Heart left ventricle (tissue), 16 donors: ENCODE measurements around the gene KCNA2. TPM values are rescaled to one million over a fixed set of nuclear protein-coding genes. Genes with fewer than 3 reads are reported as not detected.

Source experiments
- ATAC-seq, 4 donors: fragments of 200-7000 bp; cut with Tn5 transposase; one replicate each; pipeline ENCODE4 v1.9.1; 2020 to 2022; ENCODE audit warnings: moderate library complexity in 4 of 4, mild to moderate bottlenecking in 3 of 4, moderate number of reproducible peaks in 1 of 4
- DNase-seq, 5 donors: peaks; one replicate each; pipeline ENCODE4 v3.0.0-alpha.2; 2020
- H3K27ac ChIP-seq, 12 donors: fragments of 200-600 bp; sonication (generic) in 4 of 12; one replicate each; pipeline versions ENCODE4 v1.5.0 to v1.8.0; 2016 to 2022; ENCODE audit warnings: mild to moderate bottlenecking in 2 of 12
- H3K27me3 ChIP-seq, 9 donors: fragments of 200-600 bp; sonication (generic) in 2 of 9; one replicate each; pipeline versions ENCODE4 v1.5.1 to v1.8.0; 2016 to 2022; ENCODE audit warnings: mild to moderate bottlenecking in 3 of 9
- H3K36me3 ChIP-seq, 9 donors: fragments of 200-600 bp; sonication (generic) in 2 of 9; one replicate each; pipeline versions ENCODE4 v1.5.0 to v1.8.0; 2018 to 2022; ENCODE audit warnings: mild to moderate bottlenecking in 2 of 9
- H3K4me1 ChIP-seq, 12 donors: fragments of 200-600 bp; sonication (generic) in 4 of 12; one replicate each; pipeline versions ENCODE4 v1.5.0 to v1.8.0; 2016 to 2022; ENCODE audit warnings: mild to moderate bottlenecking in 3 of 12
- H3K4me3 ChIP-seq, 12 donors: fragments of 200-600 bp; sonication (generic) in 4 of 12; one replicate each; pipeline versions ENCODE4 v1.5.0 to v1.8.0; 2017 to 2022; ENCODE audit warnings: mild to moderate bottlenecking in 9 of 12, moderate library complexity in 4 of 12
- H3K9me3 ChIP-seq, 12 donors: fragments of 200-600 bp; sonication (generic) in 4 of 12; one replicate each; pipeline versions ENCODE4 v1.5.0 to v1.8.0; 2016 to 2022; ENCODE audit warnings: mild to moderate bottlenecking in 1 of 12
- POLR2A ChIP-seq, 2 donors: fragments of 450-650 bp; IDR thresholded peaks; one replicate each; pipeline ENCODE4 v1.6.1; 2017; ENCODE audit warnings: antibody characterized with exemption in 2 of 2, mild to moderate bottlenecking in 2 of 2, moderate library complexity in 2 of 2
- WGBS, 4 donors: extraction: QIAGEN DNeasy Blood & Tissue Kit in 2 of 4; methylation state at CpG; one replicate each; pipeline versions ENCODE4 v1.1.5 to v1.1.7; 2013 to 2018; 5-methylcytosine and 5-hydroxymethylcytosine counted together
- intact Hi-C, 10 donors: fragments of 100-400 bp; cut with DNase I; formaldehyde crosslinking; loops; one replicate each; pipeline versions ENCODE4 v1.11.1 to v1.14.2; 2022
- polyA plus RNA-seq, 2 donors: library from polyadenylated mRNA; stranded (reverse); fragments of 200-250 nt; gene quantifications; one replicate each; pipeline ENCODE4 v1.2.3, GENCODE V29; 2013
- total RNA-seq, 9 donors: library from RNA; depleted of rRNA in 2 of 9; stranded (reverse); fragments of >200 nt in 2 of 9; fragmentation: NEBNext Ultra II Directional in 3 of 9; extraction: Animal tissue kit (Norgen Biotek cat#: 25700) in 3 of 9; gene quantifications; one replicate each; pipeline versions ENCODE4 v1.1.0 to v1.2.4, GENCODE V29; 2016 to 2023
- TF ChIP-seq, protein P1 (sequence below), 12 donors: fragments of 200-600 bp; sonication (generic) in 4 of 12; IDR thresholded peaks; one replicate each; pipeline versions ENCODE4 v1.5.0 to v1.8.0; 2018 to 2022; ENCODE audit warnings: antibody characterized with exemption in 12 of 12, mild to moderate bottlenecking in 5 of 12
- donor health status: ischemic (EF 13 %, LVEDD 7.1; RV severe dilation, severe dysfunction).
- donor health status: healthy with polysubstance abuse.
- donor health status: DM: no; HTN: yes; CAD: no.
- donor health status: DM: no; HTN: no; CAD: no.
- donor health status: ischemic (EF 25% LVEDD 6.9; RV normal size, moderate dysfunction).
- donor health status: ischemic (EF 25% LVEDD 5.7; RV mildly dilated, moderate dysfunction).
- donor health status: healthy.
- donor health status: DM: yes; HTN: yes; CAD: no.
- donor health status: ischemic (EF 35%, LVEDD 5.7; RV mildly dilated, moderate dysfunction).
- donor health status: nonischemic (EF 11% LVEDD 7.7; RV severe dilation, severe dysfunction).
- donor health status: DM: yes; HTN: yes; CAD: no.
- donor health status: PGD.
- donor health status: ischemic (EF 29% LVEDD 5.4; RV normal size, mild dysfunction).
- donor health status: nonischemic (EF 23%, LVEDD 6.1; RV moderate dilation, normal function).

The KCNA2 gene
- total and polyA plus RNA-seq, 11 donors, result 0.08 to 1.6 (median 0.78) TPM

DNA sequence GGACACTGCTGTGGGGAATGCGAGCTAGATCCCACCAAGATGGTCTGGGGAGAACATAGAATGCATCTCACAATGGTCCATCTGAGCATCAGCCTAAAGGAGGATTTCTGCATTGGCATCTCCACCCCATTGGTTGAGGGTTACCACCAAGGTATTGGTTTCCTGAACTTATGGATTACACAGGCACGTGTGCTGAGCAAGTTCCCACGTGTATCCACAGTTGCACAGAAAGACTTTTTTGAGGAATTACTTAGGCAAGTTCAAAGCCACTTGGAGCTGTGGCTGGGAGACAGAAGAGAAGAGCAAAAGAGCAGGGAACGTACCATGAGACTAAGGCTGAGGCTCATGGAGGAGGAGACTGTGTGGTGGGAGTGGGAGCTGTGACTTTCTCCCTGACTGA lies 43.1 kb downstream of the KCNA2 start:
- Histone ChIP-seq H3K9me3 (no peaks in the 10 kb centered on the region), H3K4me3 (no peak overlapping the region), H3K27me3 (peaks cover 0 to 13% (median 2%) of the 10 kb centered on the region in 9 donors), H3K4me1 (no peaks in the 10 kb centered on the region), H3K27ac (no peak overlapping the region), H3K36me3 (no peaks in the 10 kb centered on the region)
- ATAC-seq (no peak), DNase-seq (no peak)
- no peak for TF ChIP-seq POLR2A (IDR thresholded peaks at IDR 0.05)
- TF ChIP-seq, protein P1, sequence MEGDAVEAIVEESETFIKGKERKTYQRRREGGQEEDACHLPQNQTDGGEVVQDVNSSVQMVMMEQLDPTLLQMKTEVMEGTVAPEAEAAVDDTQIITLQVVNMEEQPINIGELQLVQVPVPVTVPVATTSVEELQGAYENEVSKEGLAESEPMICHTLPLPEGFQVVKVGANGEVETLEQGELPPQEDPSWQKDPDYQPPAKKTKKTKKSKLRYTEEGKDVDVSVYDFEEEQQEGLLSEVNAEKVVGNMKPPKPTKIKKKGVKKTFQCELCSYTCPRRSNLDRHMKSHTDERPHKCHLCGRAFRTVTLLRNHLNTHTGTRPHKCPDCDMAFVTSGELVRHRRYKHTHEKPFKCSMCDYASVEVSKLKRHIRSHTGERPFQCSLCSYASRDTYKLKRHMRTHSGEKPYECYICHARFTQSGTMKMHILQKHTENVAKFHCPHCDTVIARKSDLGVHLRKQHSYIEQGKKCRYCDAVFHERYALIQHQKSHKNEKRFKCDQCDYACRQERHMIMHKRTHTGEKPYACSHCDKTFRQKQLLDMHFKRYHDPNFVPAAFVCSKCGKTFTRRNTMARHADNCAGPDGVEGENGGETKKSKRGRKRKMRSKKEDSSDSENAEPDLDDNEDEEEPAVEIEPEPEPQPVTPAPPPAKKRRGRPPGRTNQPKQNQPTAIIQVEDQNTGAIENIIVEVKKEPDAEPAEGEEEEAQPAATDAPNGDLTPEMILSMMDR (IDR thresholded peaks at IDR 0.05), result no peak
- 74 to 89% (median 83%) methylated on average over 4 of the region's 4 CpGs for WGBS, 4 donors
- intact Hi-C loops, result loop anchor here in 1 of 10 donors (5.0 kb wide), 1 partner anchor 34 kb away; no protein-coding TSS in a partner anchor

DNA sequence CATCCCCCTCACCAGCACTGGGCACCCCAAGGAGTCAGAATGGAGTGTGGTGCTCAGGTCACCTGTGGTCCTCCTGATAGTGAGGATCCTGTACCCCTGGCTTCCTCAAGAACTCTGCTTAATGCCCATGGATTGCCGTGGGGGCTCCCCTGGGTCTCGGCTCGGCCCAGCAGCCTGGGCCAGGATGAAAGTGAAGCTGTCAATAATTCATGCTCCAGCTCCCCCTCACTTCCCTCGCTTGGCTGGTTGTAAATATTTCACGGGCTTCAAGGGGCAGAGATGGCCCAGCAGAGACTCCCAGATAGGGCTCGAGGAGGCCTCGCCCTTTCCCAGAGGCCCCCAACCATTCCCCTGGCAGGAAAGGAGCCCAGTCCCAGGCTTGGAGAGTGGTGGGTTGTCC lies 44.6 kb downstream of the KCNA2 start:
- Histone ChIP-seq H3K36me3 (no peaks in the 10 kb centered on the region), H3K9me3 (no peaks in the 10 kb centered on the region), H3K4me1 (peaks cover 0 to 3% (median 0%) of the 10 kb centered on the region in 12 donors), H3K27ac (no peak overlapping the region), H3K27me3 (peaks cover 0 to 13% (median 2%) of the 10 kb centered on the region in 9 donors), H3K4me3 (no peak overlapping the region)
- WGBS, 4 donors, result 70 to 84% (median 79%) methylated on average over 5 to 7 of the region's 7 CpGs
- ATAC-seq (no peak), DNase-seq (no peak)
- intact Hi-C loops, result loop anchor here in 1 of 10 donors (5.0 kb wide), 1 partner anchor 36 kb away; no protein-coding TSS in a partner anchor
- TF ChIP-seq, protein P1 (IDR thresholded peaks at IDR 0.05), result no peak
- TF ChIP-seq POLR2A (IDR thresholded peaks at IDR 0.05), result no peak

DNA sequence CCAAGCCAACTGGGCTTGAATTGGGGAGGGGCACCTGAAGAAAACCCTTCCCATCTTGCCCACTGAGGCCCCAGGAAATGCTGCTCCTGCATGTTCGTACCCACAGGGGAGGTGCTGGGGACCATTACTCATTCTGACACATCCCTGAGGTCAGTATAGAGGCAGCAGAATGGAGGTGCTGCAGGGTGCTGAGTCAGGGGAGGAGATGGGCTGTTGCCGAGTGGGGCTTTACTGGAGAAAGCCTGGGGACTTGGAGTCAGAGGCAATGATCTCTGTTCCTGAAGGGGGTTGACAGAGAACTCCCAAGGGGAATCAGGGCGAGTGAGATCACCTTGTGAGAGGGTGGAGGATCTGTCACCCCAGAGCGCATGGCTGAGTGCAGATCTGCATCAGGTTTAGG lies 47.0 kb downstream of the KCNA2 start:
- peaks cover 0 to 28% (median 8%) of the 10 kb centered on the region in 9 donors for H3K27me3 ChIP-seq
- peaks cover 0 to 22% (median 13%) of the 10 kb centered on the region in 12 donors for H3K4me1 ChIP-seq
- intact Hi-C loops, result loop anchor here in 5 of 10 donors (5.0 to 10.0 kb wide), 4 partner anchors 48 to 226 kb away; partner anchors contain the start of gene KCNA2 (in 1 of the 5)
- ATAC-seq (no peak), DNase-seq (no peak)
- H3K9me3 ChIP-seq, result no peaks in the 10 kb centered on the region
- no peak overlapping the region for H3K27ac ChIP-seq
- no peak overlapping the region for H3K4me3 ChIP-seq
- TF ChIP-seq, protein P1 (IDR thresholded peaks at IDR 0.05), result no peak
- no peak for TF ChIP-seq POLR2A (IDR thresholded peaks at IDR 0.05)
- no peaks in the 10 kb centered on the region for H3K36me3 ChIP-seq
- 53 to 67% (median 62%) methylated on average over 4 of the region's 4 CpGs for WGBS, 4 donors

DNA sequence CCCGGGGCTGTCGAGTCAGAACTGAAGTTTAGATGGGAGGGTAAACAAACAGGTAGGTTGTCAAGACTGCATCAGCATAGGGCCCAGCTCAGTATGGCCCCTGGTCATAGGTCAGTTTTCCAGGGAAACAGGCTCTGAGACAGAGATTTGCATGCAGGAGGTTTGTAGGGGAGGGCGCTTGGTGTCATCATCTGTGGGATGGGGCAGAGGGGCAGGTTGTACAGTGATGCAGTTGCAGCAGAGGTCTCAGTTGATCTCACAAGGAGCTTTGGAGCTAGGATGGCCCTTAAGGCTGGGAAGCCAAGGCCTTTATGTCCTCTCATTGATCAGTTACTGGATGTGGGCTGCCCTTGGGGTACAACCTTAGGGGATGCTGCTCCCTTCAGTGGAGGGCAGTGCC lies 48.7 kb downstream of the KCNA2 start:
- H3K27ac ChIP-seq, result no peak overlapping the region
- no peak for TF ChIP-seq POLR2A (IDR thresholded peaks at IDR 0.05)
- TF ChIP-seq, protein P1 (IDR thresholded peaks at IDR 0.05), result no peak
- H3K9me3 ChIP-seq, result no peaks in the 10 kb centered on the region
- H3K36me3 ChIP-seq, result no peaks in the 10 kb centered on the region
- H3K27me3 ChIP-seq, result peaks cover 0 to 40% (median 8%) of the 10 kb centered on the region in 9 donors
- H3K4me3 ChIP-seq, result no peak overlapping the region
- DNase-seq (no peak), ATAC-seq (no peak)
- WGBS, 4 donors, result 60 to 95% (median 70%) methylated on average over 3 of the region's 3 CpGs
- intact Hi-C loops, result loop anchor here in 5 of 10 donors (5.0 to 10.0 kb wide), 4 partner anchors 50 to 227 kb away; partner anchors contain the start of gene KCNA2 (in 1 of the 5)
- H3K4me1 ChIP-seq, result peaks cover 0 to 22% (median 13%) of the 10 kb centered on the region in 12 donors
